CD4-positive, CD25-positive, alpha-beta regulatory T cell (primary cell): ENCODE measurements around the gene POLRMT. TPM values are rescaled to one million over a fixed set of nuclear protein-coding genes. Genes with fewer than 3 reads are reported as not detected.

ENCODE experiments used
- ATAC-seq, 2 donors: fragments of 150-1000 bp; cut with Tn5 transposase; one replicate each; pipeline ENCODE4 v1.10.0; 2021; ENCODE audit warnings: low read depth in 2 of 2, moderate number of reproducible peaks in 2 of 2, moderate library complexity in 1 of 2
- DNase-seq, 3 donors: peaks; one replicate each; pipeline versions ENCODE4 v3.0.0 to v3.0.0-alpha.2; 2012 to 2022; ENCODE audit warnings: mixed read lengths in 1 of 3
- H3K27ac ChIP-seq: one replicate; pipeline ENCODE4 v1.7.0; 2013; ENCODE audit warnings: mild to moderate bottlenecking, low read length; ENCODE audit not compliant: insufficient read depth, poor library complexity, severe bottlenecking
- H3K27me3 ChIP-seq: one replicate; pipeline ENCODE4 v1.7.0; 2013; ENCODE audit warnings: low read length; ENCODE audit not compliant: control insufficient read depth, insufficient read depth
- H3K36me3 ChIP-seq: one replicate; pipeline ENCODE4 v1.7.0; 2013; ENCODE audit warnings: mild to moderate bottlenecking, low read length, moderate library complexity; ENCODE audit not compliant: control insufficient read depth, insufficient read depth
- H3K4me1 ChIP-seq: 2 replicates; pipeline ENCODE4 v1.7.0; 2013; ENCODE audit warnings: mild to moderate bottlenecking, low read length; ENCODE audit not compliant: insufficient read depth, control insufficient read depth, poor library complexity, severe bottlenecking
- H3K4me3 ChIP-seq: one replicate; pipeline ENCODE4 v1.7.0; 2013; ENCODE audit warnings: low read depth, mild to moderate bottlenecking, low read length, moderate library complexity
- H3K9me3 ChIP-seq, 2 experiments: 1 replicate in 1 of 2; 2 replicates in 1 of 2; pipeline ENCODE4 v1.7.0; 2013; ENCODE audit warnings: low read length in 2 of 2, mild to moderate bottlenecking in 1 of 2, moderate library complexity in 1 of 2; ENCODE audit not compliant: control insufficient read depth in 2 of 2
- H3K27ac Mint-ChIP-seq, 3 donors: one replicate each; pipeline ENCODE4 v1.8.0; 2020 to 2022; ENCODE audit warnings: mild to moderate bottlenecking in 3 of 3, mixed read lengths in 3 of 3, moderate library complexity in 2 of 3
- H3K27me3 Mint-ChIP-seq: one replicate; pipeline ENCODE4 v1.8.0; 2022; ENCODE audit warnings: mild to moderate bottlenecking, mixed read lengths
- H3K36me3 Mint-ChIP-seq: one replicate; pipeline ENCODE4 v1.8.0; 2020; ENCODE audit warnings: mixed read lengths
- H3K4me1 Mint-ChIP-seq, 4 donors: one replicate each; pipeline ENCODE4 v1.8.0; 2020 to 2022; ENCODE audit warnings: mixed read lengths in 4 of 4, mild to moderate bottlenecking in 1 of 4
- H3K4me3 Mint-ChIP-seq, 4 donors: one replicate each; pipeline ENCODE4 v1.8.0; 2020 to 2022; ENCODE audit warnings: mild to moderate bottlenecking in 4 of 4, mixed read lengths in 4 of 4, moderate library complexity in 3 of 4
- H3K9me3 Mint-ChIP-seq, 7 donors: one replicate each; pipeline ENCODE4 v1.8.0; 2020 to 2022; ENCODE audit warnings: mixed read lengths in 7 of 7, mild to moderate bottlenecking in 3 of 7, moderate library complexity in 2 of 7
- polyA plus RNA-seq, 4 donors: library from polyadenylated mRNA; unstranded; fragments of 300-500 nt; fragmentation: Illumina TruSeq; gene quantifications; one replicate each; pipeline ENCODE4 v1.2.3, GENCODE V29; 2021
- total RNA-seq: library from RNA; stranded (reverse); gene quantifications from one replicate; pipeline ENCODE4 v1.2.3, GENCODE V29; 2022

Gene POLRMT
- total and polyA plus RNA-seq, 5 donors from 2014 or later, result 25.4 to 62.9 (median 35.8) TPM

DNA sequence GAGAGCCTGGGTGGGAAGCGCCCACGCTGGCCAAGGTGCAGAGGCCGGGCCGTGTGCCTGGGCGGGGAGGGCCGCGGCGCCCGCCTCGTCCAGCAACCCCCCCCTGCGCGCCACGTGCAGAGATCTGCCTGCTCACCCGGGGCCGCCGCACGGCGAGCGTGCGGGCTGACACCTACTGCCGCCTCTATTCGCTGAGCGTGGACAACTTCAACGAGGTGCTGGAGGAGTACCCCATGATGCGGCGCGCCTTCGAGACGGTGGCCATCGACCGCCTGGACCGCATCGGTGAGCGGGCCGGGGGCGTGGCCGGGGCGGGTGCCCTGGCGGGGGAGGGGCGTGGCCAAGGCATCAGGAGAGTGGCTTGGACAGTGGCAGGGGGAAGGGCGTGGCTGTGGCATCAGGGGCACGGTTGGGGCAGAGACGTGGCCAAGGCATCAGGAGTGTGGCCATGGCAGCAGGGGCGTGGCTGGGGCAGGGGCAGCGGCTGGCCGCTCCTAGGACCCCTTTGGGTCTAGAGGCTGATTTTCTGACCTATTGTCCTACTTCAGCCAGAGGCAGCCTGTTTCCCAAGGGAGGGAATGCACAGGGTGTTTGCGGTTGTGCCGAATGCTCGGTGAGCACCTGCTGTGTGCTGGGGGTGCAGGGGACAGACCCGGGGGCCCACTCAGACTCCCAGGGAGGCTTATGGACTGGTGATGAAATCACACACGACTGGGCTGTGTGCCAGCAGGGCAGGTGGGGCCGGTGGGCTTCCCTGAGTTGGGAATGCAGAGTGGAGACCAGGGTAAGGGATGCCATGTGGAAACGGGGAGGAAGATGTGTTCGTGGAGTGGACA is 19.4 kb downstream of the POLRMT start:
- H3K4me3 Mint-ChIP-seq, result no peak overlapping the region

DNA sequence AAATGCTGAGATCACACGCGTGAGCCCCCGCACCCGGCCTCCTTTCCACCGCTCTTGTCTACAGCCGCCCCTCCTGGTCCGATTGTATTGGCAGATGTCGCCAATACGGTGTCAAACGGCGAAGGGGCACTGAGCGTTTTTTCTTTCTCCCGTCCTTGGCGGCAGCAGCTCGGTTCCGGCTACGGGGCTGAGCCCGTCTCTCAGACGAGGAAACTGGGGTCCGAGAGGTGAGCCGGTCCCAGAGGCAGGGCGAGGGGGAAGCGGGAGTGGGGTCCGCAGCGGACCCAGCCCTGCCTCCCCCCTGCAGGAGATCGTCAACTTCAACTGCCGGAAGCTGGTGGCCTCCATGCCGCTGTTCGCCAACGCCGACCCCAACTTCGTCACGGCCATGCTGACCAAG is 20.4 kb downstream of the POLRMT start:
- Histone ChIP-seq H3K27ac (no peak overlapping the region), H3K4me1 (peaks cover 35% of the 10 kb centered on the region), H3K36me3 (peaks cover under 1% of the 10 kb centered on the region), H3K4me3 (no peak overlapping the region), H3K9me3 (no peaks in the 10 kb centered on the region), H3K27me3 (no peaks in the 10 kb centered on the region)
- Mint-ChIP-seq H3K27ac (no peak overlapping the region), H3K36me3 (peaks cover 3% of the 10 kb centered on the region), H3K4me1 (peaks cover 0 to 22% (median 11%) of the 10 kb centered on the region in 4 donors), H3K9me3 (peaks cover 0 to 2% (median 0%) of the 10 kb centered on the region in 7 donors), H3K27me3 (peaks cover 14% of the 10 kb centered on the region), H3K4me3 (peak overlapping the region in 1 of 4 donors; percentile 48)
- ATAC-seq (no peak), DNase-seq (no peak)

More for the DNA sequence above, 19.4 kb downstream of the POLRMT start:
- H3K27ac ChIP-seq, result no peak overlapping the region
- H3K4me3 ChIP-seq, result no peak overlapping the region
- DNase-seq (no peak), ATAC-seq (no peak)
- peaks cover 7% of the 10 kb centered on the region for H3K36me3 Mint-ChIP-seq
- peaks cover 0 to 2% (median 0%) of the 10 kb centered on the region in 7 donors for H3K9me3 Mint-ChIP-seq
- H3K27me3 Mint-ChIP-seq, result peaks cover 14% of the 10 kb centered on the region
- H3K36me3 ChIP-seq, result peaks cover 4% of the 10 kb centered on the region
- no peaks in the 10 kb centered on the region for H3K9me3 ChIP-seq
- H3K27me3 ChIP-seq, result no peaks in the 10 kb centered on the region
- no peak overlapping the region for H3K27ac Mint-ChIP-seq
- H3K4me1 Mint-ChIP-seq, result peaks cover 0 to 22% (median 11%) of the 10 kb centered on the region in 4 donors
- H3K4me1 ChIP-seq, result peaks cover 29% of the 10 kb centered on the region

DNA sequence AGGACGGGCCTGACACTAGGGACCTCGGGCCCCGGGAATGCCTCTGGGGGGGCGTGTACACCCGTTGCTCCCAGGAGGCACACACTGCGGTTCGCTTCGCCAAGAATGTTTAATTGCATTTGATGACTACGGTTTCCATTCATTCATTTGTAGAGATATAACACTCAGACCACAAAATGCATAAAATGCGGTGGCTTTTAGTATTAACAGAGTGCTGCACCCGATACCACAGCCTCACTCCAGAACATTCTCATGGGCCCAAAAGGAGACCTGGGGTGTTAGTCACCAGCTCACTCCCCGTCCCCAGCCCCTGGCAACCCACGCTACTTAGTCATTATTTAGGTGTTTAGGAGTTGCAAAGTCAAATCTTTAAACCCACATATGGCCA is 21.9 kb downstream of the POLRMT start:
- DNase-seq (peak in 2 of 3 donors; percentile 7 to 39), ATAC-seq (no peak)
- peaks cover 0 to 22% (median 11%) of the 10 kb centered on the region in 4 donors for H3K4me1 Mint-ChIP-seq
- peaks cover 3% of the 10 kb centered on the region for H3K36me3 Mint-ChIP-seq
- H3K36me3 ChIP-seq, result no peaks in the 10 kb centered on the region
- peak overlapping the region in 1 of 3 donors; percentile 94 for H3K27ac Mint-ChIP-seq
- H3K9me3 ChIP-seq, result no peaks in the 10 kb centered on the region
- no peak overlapping the region for H3K4me3 ChIP-seq
- H3K4me3 Mint-ChIP-seq, result peak overlapping the region; percentile 84 to 98 (median 94)
- peaks cover 35% of the 10 kb centered on the region for H3K4me1 ChIP-seq
- H3K27ac ChIP-seq, result peak overlapping the region; percentile 69
- H3K27me3 Mint-ChIP-seq, result peaks cover 14% of the 10 kb centered on the region
- H3K27me3 ChIP-seq, result no peaks in the 10 kb centered on the region
- peaks cover 0 to 2% (median 0%) of the 10 kb centered on the region in 7 donors for H3K9me3 Mint-ChIP-seq

DNA sequence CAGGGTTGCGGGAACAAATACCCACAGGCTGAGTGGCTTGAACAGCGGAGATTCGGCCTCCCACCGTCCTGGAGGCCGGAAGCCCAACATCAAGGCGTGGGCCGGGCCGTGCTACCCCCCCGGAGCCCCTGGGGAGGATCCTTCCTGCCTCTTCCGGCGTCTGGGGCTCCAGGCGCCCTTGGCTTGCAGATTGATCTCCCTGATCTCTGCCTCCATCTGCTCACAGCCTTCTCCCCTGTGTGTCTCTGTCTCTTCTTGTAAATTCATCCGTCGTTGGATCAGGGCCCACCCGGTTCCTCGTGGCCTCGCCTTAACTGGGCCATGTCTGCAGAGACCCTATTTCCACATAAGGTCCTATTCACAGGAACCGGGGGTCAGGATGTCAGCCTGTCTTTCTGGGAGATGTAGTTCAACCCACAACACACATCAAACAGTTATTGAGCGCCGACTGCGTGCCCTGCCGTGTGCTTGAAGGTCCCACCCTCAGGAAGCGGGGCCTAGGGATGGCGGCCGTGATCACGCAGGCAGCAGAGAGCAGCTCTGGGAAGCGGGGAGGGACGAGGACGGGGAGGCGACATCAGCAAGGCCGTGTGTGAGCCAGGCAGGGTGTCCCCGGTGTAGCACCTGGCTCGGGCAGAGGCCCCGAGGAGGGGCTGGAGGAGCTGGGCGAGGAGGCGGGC is 22.4 kb downstream of the POLRMT start:
- peaks cover 3% of the 10 kb centered on the region for H3K36me3 Mint-ChIP-seq
- H3K4me1 Mint-ChIP-seq, result peaks cover 0 to 22% (median 11%) of the 10 kb centered on the region in 4 donors
- H3K4me3 Mint-ChIP-seq, result peak overlapping the region; percentile 84 to 98 (median 94)
- H3K27ac Mint-ChIP-seq, result peak overlapping the region; percentile 32 to 94 (median 94)
- ATAC-seq, result peak; percentile 70 to 71
- H3K4me3 ChIP-seq, result peak overlapping the region; percentile 70
- peaks cover 14% of the 10 kb centered on the region for H3K27me3 Mint-ChIP-seq
- H3K27me3 ChIP-seq, result no peaks in the 10 kb centered on the region
- H3K36me3 ChIP-seq, result no peaks in the 10 kb centered on the region
- no peaks in the 10 kb centered on the region for H3K9me3 ChIP-seq
- peak overlapping the region; percentile 69 for H3K27ac ChIP-seq
- H3K4me1 ChIP-seq, result peaks cover 35% of the 10 kb centered on the region
- H3K9me3 Mint-ChIP-seq, result peaks cover 0 to 2% (median 0%) of the 10 kb centered on the region in 7 donors
- DNase-seq, result peak; percentile 51 to 89 (median 55)

DNA sequence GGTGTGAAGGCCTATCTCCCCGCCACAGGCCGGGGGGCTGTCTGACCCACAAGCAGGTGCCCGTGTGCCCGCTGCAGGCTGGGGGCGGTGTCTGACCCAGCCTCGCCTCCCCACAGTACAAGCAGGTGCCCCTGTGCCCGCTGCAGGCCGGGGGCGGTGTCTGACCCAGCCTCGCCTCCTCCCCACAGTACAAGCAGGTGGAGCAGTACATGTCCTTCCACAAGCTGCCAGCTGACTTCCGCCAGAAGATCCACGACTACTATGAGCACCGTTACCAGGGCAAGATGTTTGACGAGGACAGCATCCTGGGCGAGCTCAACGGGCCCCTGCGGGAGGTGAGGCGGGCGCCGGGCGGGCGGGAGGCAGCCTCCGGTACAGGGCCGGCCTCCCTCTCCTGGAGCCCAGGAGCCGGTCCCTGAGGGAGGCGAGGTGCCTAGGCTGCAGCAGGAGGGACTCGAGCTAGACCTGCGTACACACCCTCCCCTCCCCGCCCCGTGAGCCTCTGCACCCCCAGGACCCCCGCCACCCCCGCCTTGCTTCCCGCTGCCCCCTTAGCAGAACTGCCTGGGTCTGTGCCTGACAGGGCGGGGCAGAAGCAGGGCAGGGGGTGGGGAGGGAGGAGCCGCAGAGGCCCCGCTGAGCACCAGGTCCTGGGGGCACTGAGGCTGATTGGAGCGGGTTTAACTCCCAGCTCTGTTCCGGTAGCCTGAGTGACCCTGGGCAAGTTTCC is 23.1 kb downstream of the POLRMT start:
- Mint-ChIP-seq H3K4me1 (peaks cover 0 to 18% (median 8%) of the 10 kb centered on the region in 4 donors), H3K36me3 (no peaks in the 10 kb centered on the region), H3K27me3 (peaks cover 10% of the 10 kb centered on the region), H3K9me3 (no peaks in the 10 kb centered on the region), H3K4me3 (peak overlapping the region; percentile 84 to 98 (median 94)), H3K27ac (peak overlapping the region; percentile 32 to 94 (median 94))
- DNase-seq (peak in 2 of 3 donors; percentile 27 to 82), ATAC-seq (peak; percentile 66 to 71)
- Histone ChIP-seq H3K36me3 (no peaks in the 10 kb centered on the region), H3K4me1 (peaks cover 32% of the 10 kb centered on the region), H3K27me3 (no peaks in the 10 kb centered on the region), H3K9me3 (no peaks in the 10 kb centered on the region), H3K4me3 (peak overlapping the region; percentile 70), H3K27ac (peak overlapping the region; percentile 69)

DNA sequence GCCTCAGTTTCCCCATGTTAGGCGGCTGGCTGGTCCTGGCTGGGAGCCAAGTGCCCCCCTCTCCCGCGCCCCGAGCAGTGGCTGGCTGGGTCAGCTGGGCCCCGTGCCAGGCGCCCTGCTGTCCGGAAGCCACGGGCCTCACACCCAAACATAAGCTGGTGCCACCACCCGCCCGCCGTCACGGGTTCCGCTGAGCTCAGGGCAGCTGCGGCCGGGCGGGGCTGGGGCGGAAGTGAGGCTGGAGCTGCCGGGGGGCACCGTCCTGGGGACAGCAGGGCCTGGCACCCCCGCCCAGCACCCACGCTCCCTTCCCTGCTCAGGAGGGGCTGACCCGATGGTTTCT is 24.4 kb downstream of the POLRMT start:
- H3K27me3 ChIP-seq, result no peaks in the 10 kb centered on the region
- H3K36me3 Mint-ChIP-seq, result no peaks in the 10 kb centered on the region
- H3K4me1 ChIP-seq, result peaks cover 32% of the 10 kb centered on the region
- no peak overlapping the region for H3K4me3 ChIP-seq
- DNase-seq (no peak), ATAC-seq (no peak)
- H3K36me3 ChIP-seq, result no peaks in the 10 kb centered on the region
- H3K9me3 Mint-ChIP-seq, result no peaks in the 10 kb centered on the region
- H3K27me3 Mint-ChIP-seq, result peaks cover 6% of the 10 kb centered on the region
- H3K4me1 Mint-ChIP-seq, result peaks cover 0 to 18% (median 8%) of the 10 kb centered on the region in 4 donors
- H3K9me3 ChIP-seq, result no peaks in the 10 kb centered on the region
- H3K4me3 Mint-ChIP-seq, result no peak overlapping the region
- H3K27ac Mint-ChIP-seq, result no peak overlapping the region
- no peak overlapping the region for H3K27ac ChIP-seq

DNA sequence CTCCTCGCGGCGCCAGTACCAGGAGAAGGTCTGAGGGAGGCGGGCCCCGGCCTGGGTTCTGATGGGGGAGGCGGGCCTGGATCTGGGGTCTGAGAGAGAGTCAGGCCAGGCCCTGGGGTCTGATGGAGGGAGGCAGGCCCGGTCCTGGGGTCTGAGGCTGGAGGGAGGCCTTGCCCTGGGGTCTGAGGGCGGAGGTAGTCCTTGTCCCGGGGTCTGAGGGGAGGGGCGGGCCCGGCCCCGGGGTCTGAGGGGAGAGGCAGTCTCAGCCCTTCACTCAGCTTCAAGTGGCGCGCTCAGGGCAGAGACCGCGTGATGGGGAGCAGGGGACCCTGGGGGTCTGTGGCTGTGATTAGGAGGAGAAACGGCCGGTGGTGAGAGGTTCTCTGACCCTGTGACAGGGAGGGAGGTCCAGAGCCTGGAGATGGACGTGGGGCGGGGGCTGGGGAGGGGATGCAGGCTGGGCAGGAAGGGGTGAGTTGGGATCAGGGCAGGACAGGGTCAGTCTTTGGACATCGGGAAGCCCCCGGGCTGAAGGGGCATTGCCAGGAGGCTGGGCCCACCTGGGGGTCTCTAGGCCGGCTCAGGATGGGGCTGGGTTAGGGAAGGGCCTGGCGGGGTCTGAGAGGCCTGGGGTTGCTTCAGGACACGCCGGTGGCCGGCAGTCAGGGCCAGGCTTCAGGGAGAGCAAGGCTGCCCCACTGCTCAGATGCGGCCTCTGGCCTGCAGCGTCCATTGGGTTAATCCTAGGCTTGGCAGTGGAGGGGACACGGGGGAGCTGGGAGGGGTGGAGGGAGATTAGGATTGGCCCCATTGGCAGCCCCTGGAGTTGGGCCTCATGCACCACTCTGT is 25.0 kb downstream of the POLRMT start:
- H3K9me3 ChIP-seq, result no peaks in the 10 kb centered on the region
- DNase-seq (no peak), ATAC-seq (no peak)
- Mint-ChIP-seq H3K9me3 (no peaks in the 10 kb centered on the region), H3K4me3 (peak overlapping the region in 2 of 4 donors; percentile 51 to 62), H3K27me3 (peaks cover 6% of the 10 kb centered on the region), H3K27ac (no peak overlapping the region), H3K36me3 (no peaks in the 10 kb centered on the region), H3K4me1 (peaks cover 0 to 18% (median 8%) of the 10 kb centered on the region in 4 donors)
- no peak overlapping the region for H3K4me3 ChIP-seq
- peaks cover 32% of the 10 kb centered on the region for H3K4me1 ChIP-seq
- no peaks in the 10 kb centered on the region for H3K36me3 ChIP-seq
- no peaks in the 10 kb centered on the region for H3K27me3 ChIP-seq
- no peak overlapping the region for H3K27ac ChIP-seq
